ENCODE results near the gene CNTRL.
"Not testable (repeated sequence)": the region's sequence is repeated elsewhere in the genome, so short reads cannot be mapped to it uniquely, and the experiment has no call there.

Gene CNTRL

GRCh38 chr9:121133104-121133816, 58.5 kb downstream of the CNTRL start:
- peak; percentile 81 for DNase-seq (ENCODE audit: low spot score)

GRCh38 chr9:121135642-121136041, 60.9 kb downstream of the CNTRL start:
- no peak for DNase-seq (ENCODE audit: low spot score)

- DNase-seq (ENCODE audit: low spot score) = no peak
Observed at GRCh38 chr9:121138561-121138960, 63.8 kb downstream of the CNTRL start.

GRCh38 chr9:121138973-121139372, 64.2 kb downstream of the CNTRL start:
- DNase-seq (ENCODE audit: low spot score) = no peak

GRCh38 chr9:121140162-121140561, 65.4 kb downstream of the CNTRL start:
- DNase-seq (ENCODE audit: low spot score) = no peak

- no peak for DNase-seq (ENCODE audit: low spot score)
Observed at GRCh38 chr9:121141306-121141705, 66.6 kb downstream of the CNTRL start.

- no peak for DNase-seq (ENCODE audit: low spot score)
Observed at GRCh38 chr9:121141706-121142105, 67.0 kb downstream of the CNTRL start.

GRCh38 chr9:121143771-121144170, 69.0 kb downstream of the CNTRL start:
- DNase-seq (ENCODE audit: low spot score) = no peak

DNA sequence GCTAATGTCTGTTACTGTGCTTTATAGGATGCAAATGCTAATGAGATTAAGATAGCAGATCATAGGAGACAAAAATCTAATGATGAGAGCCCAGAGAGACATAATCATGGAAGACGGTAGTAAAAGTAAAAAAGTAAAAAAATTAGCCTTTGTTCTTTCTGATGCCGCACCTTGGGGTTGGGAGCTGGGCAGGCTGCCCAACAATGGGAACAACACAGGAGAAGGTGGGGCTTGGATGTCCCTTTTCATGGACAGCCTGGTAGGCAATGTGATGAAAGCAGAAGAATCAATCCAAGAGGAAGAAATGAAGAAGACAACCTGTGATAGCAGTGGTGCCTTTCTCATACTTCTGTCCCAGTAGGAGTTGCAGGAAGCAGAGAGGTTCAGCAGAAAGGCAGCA, 69.7 kb downstream of the CNTRL start:
- DNase-seq (ENCODE audit: low spot score) = no peak

DNA sequence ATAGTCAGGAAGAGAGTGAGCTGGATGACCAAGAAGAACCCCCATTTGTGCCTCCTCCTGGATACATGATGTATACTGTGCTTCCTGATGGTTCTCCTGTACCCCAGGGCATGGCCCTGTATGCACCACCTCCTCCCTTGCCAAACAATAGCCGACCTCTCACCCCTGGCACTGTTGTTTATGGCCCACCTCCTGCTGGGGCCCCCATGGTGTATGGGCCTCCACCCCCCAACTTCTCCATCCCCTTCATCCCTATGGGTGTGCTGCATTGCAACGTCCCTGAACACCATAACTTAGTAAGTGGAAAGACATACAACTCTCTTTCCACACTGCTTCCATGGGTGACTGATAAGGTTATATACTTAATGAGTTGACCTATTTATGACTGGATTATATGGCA, 75.4 kb downstream of the CNTRL start:
- DNase-seq (ENCODE audit: low spot score) = no peak

- DNase-seq (ENCODE audit: low spot score) = no peak
Observed at GRCh38 chr9:121153642-121154041, 78.9 kb downstream of the CNTRL start.

DNA sequence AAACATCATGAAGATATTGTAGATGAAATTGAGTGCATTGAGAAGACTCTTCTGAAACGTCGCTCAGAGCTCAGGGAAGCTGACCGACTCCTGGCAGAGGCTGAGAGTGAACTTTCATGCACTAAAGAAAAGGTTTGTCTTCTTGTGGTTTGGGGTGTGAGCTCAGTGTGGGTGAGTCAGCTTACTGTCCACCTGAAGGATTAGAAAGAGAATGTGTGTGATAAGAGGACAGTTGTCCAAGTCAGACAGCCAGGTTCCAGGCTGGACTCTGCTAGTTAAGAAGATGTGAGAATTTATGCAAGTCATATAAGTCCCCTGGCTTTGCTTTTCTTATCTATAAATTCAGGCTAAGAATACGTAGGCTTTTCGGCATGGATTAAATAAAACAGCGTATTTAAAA, 80.0 kb downstream of the CNTRL start:
- DNase-seq (ENCODE audit: low spot score) = no peak

- DNase-seq (ENCODE audit: low spot score) = peak; percentile 50
Observed at GRCh38 chr9:121156263-121156731, 81.5 kb downstream of the CNTRL start.

DNA sequence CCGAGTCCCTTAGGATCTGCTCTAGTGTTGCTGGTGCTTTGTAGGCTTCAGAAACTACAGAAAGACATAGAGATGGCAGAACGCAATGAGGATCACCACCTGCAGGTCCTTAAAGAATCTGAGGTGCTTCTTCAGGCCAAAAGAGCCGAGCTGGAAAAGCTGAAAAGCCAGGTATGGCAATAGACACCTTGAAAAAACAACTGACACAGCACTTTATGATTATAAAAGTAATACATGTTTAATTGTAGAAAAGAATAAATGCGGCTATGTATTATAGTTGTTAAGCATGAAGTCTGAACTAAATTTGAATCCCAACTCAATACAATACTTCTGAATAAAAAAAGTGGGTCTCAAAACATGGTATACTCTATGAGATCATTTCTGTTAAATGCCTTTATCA, 83.2 kb downstream of the CNTRL start:
- no peak for DNase-seq (ENCODE audit: low spot score)

GRCh38 chr9:121160025-121160424, 85.3 kb downstream of the CNTRL start:
- no peak for DNase-seq (ENCODE audit: low spot score)

GRCh38 chr9:121168052-121168451, 93.3 kb downstream of the CNTRL start:
- no peak for DNase-seq (ENCODE audit: low spot score)

DNA sequence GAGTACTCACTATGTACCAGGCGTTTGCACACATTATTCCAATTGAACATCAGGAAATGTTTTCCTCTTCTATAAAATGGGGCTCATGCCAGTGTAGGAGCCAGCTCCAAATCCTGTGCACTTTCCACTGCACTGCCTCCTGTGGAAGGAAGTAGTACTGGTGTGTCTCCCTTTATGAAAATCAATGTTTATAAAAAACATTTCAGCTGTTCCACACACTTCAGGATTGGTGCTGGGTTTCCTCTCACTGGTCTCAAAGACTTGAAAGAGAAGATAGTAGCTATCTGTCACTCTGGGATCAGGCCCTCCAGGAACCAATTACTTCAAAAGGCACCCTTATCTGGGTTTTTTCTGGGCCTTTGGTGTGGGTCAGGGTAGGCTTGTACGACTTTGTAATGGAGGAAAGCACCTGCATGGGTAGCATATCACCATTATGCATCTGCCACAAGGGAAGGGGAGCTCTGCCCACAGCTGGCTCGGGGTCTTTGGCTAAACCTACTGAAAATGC, 94.4 kb downstream of the CNTRL start:
- DNase-seq (ENCODE audit: low spot score) = peak; percentile 14

- DNase-seq (ENCODE audit: low spot score) = no peak
Observed at GRCh38 chr9:121171236-121171635, 96.5 kb downstream of the CNTRL start.

- DNase-seq (ENCODE audit: low spot score) = no peak
Observed at GRCh38 chr9:121172726-121173487, 98.2 kb downstream of the CNTRL start.

GRCh38 chr9:121173501-121173900, 98.7 kb downstream of the CNTRL start:
- DNase-seq (ENCODE audit: low spot score) = no peak

GRCh38 chr9:121178676-121179372, 104.1 kb downstream of the CNTRL start:
- DNase-seq (ENCODE audit: low spot score) = no peak

- DNase-seq (ENCODE audit: low spot score) = not testable (repeated sequence)
Observed at GRCh38 chr9:121179373-121179721, 104.6 kb downstream of the CNTRL start.
